HG02938 (cell line): Measurements from ENCODE around the gene SVIL.

Experiments
- ATAC-seq: cut with Tn5 transposase; IDR thresholded peaks from one replicate; pipeline ENCODE4 v1.9.1; 2021; ENCODE audit warnings: mild to moderate bottlenecking, moderate library complexity; ENCODE audit not compliant: unreplicated experiment

The SVIL gene, protein sequence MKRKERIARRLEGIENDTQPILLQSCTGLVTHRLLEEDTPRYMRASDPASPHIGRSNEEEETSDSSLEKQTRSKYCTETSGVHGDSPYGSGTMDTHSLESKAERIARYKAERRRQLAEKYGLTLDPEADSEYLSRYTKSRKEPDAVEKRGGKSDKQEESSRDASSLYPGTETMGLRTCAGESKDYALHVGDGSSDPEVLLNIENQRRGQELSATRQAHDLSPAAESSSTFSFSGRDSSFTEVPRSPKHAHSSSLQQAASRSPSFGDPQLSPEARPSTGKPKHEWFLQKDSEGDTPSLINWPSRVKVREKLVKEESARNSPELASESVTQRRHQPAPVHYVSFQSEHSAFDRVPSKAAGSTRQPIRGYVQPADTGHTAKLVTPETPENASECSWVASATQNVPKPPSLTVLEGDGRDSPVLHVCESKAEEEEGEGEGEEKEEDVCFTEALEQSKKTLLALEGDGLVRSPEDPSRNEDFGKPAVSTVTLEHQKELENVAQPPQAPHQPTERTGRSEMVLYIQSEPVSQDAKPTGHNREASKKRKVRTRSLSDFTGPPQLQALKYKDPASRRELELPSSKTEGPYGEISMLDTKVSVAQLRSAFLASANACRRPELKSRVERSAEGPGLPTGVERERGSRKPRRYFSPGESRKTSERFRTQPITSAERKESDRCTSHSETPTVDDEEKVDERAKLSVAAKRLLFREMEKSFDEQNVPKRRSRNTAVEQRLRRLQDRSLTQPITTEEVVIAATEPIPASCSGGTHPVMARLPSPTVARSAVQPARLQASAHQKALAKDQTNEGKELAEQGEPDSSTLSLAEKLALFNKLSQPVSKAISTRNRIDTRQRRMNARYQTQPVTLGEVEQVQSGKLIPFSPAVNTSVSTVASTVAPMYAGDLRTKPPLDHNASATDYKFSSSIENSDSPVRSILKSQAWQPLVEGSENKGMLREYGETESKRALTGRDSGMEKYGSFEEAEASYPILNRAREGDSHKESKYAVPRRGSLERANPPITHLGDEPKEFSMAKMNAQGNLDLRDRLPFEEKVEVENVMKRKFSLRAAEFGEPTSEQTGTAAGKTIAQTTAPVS (N-terminal part only)

DNA sequence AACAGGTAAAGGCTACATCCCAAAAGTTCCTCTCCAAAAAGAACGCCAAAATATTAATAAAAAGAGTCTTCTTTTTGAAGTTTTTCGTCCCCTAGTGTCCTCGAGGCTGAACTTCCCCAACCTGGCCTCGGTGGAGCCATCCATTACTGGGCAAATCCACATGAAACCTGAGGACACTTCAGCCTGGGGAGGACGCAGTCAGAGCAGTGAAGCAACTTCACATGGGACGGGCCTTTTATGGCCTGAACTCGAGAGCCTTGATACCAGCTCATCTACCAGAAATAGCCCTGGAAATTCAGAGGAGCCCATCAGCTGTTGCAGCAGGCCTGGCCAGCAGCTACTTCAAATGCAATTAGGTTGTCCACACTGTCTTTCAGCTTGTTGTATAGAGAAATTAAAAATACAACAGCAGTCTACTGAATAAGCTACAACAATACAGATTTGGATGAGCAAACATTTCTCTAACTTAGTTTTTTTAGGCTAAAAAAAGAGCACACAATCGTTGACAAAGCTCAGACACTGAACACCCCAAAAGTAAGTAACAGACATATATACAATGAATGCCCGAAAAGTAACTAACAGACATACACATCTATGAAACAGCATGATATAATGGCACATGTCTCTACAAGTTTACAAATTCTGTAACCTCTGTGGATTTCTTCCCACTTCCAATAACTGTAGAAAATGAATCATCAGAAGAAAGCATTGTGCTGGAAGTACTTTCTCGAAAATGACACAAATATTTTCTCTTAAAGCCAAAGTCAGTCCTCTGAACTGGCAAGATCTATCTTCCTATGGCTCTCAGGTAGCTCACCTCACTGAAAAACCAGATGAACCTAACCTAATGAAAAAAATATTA lies at the start of gene SVIL:
Gene SVIL, minus strand, starts transcription at position 208 of the 862 bp plus-strand sequence. CDS start 79,913 bp downstream, outside the sequence.
- no peak for ATAC-seq

DNA sequence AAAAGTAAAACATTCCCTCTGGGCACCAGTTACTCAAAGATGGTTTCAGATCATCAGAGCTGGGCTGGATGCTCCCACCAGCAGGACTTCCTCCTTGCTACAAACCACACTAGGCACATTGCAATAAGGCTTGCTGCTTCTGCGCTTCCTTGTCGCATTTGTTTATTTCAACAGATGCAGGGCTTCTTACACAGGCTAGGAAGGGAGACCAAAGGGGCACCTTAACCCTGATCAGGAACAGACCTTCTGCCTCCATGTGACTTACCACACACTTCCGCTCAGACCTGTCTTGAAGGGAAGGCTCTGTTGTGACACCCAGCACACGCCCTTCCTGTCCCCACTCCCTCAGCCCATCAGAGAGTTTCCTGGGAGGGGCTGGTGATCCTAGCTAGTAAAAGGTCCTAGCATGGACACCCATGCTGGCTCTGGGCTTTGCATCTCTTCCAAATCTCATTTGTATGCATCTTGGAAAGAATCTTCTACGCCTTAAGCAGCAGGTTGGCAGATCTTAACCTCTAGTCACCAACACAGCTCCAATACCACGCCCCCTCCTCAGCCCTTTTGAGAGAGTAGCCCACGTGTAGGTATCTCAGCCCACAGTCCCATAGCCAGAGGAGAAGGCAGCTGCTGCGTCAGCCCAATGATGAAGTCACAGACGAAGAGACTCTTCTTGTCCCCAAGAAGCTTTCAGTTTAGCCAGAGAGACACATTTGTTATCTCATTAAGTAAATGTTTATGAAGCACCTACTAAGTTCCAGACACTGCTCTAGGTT lies 47.1 kb upstream of the SVIL start:
- ATAC-seq = no peak

DNA sequence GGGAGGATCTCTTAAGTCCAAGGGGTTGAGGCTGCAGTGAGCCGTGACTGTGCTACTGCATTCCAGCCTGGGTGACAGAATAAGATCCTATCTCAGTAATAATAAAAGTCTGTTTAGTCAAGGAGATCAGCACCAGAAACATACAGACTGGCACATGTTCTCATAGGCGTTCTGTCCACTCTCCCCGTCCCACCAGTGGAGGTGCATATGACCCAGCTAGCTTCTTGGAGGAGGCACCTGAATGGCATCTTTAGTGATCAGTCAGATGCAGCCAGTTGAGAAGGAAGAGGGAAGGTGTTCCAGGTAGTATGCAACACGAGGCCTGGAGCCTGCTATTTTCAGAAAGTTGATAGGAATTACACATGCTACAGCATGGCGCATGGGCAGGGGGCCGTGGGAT lies 45.3 kb upstream of the SVIL start:
- ATAC-seq = no peak

GRCh38 chr10:29676732-29677131 lies 42.0 kb upstream of the SVIL start:
- no peak for ATAC-seq

GRCh38 chr10:29675984-29676383 lies 41.2 kb upstream of the SVIL start:
- ATAC-seq = no peak

- no peak for ATAC-seq
Measured at GRCh38 chr10:29671968-29672367, 37.2 kb upstream of the SVIL start.

DNA sequence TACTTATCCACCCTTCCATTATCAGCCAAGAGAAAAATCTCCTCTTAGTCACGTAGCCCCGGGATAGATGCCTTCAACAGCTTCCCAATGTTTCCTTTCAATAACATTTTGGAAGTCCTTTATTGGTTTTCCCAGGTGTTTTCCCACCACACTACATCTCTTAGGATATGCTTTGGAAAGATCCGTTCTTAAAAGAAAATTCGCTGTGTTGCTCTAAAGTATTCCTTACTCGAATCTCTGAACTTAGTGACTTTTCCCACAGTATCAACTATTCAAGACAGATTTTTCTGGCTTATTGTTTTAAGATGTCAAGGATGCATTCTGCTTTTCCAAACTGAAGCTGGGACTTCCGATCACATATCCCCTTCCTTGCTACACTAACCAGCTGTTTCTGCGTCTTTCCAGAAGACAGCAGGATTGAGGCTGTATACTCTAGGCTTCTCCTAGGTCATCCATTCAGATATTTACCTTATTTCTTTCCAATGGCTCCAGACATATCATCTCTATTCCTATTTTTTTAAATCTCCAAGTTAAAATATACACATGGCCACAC lies 36.5 kb upstream of the SVIL start:
- ATAC-seq = no peak

- no peak for ATAC-seq
Measured at GRCh38 chr10:29670761-29671160, 36.0 kb upstream of the SVIL start.

DNA sequence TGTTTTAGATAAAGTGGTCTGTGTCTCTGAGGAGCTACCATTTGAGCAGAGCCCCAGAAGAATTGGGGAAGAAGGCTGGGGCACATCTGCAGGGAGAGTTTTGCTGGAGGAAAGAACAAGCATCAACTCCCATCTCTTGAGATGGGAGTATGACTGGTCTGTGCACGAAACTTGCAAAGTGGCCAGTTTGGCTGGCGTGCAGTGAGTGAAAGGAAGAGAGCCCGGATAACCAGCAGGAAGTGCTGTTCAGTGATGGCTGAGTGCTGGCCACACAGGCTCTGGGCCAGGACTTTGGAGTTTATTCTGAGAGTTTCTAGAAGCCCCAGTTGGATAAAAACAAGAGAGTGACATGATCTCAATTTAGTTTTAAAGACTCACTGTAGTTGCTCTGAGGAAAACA lies 34.4 kb upstream of the SVIL start:
- no peak for ATAC-seq

DNA sequence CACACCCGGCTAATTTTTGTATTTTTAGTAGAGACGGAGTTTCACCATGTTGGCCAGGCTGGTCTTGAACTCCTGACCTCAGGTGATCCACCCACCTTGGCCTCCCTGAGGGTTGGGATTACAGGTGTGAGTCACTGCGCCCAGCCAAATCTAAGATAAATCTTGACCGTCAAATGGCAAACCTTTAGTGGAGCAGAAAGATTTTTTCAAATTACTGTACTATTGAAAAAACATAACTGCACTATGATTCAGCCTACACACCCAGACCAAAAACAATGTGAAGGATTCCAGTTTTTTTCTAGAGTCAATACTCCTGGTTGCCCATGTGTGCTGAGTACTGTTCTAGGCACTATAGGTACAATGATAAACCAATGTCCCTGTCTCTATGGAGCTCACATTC lies 33.9 kb upstream of the SVIL start:
- no peak for ATAC-seq

GRCh38 chr10:29667191-29667590 lies 32.4 kb upstream of the SVIL start:
- ATAC-seq = no peak

DNA sequence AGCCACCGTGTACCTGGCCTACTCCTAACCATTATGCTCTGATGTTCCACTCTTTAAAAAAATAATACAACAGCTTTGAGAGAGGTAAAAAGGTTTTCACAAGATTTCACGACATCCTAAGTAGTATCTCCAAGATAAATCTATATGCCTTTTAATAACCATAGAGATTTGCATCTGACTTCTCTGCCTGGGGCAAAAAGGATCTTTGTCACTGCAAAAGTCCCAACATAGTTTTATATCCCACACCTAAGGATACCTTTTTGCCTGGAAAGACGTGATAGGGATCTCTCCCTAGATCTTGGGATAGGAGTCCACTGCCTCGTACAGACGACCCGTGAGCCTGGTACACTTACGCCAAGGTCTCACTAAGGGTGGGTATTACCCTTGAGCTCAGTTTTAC lies 31.4 kb upstream of the SVIL start:
- ATAC-seq = no peak

DNA sequence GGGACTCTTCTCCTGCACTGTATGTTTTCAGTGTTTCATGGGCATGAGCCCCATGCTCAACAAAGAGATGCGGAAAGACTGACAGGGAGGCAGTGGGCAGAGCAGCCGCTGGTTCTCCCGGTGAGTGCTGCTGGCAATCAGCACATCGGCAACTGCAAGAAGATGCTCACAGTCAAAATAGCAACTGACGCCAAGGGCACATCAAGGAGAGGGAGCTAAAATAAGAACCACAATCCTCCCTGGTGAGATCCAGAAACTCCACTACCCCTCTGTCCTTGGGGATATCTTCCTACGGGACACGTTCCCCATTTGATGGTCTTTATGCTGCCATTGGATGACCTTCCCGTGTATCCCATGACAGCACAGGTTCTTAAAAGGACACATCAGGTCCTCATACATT lies 28.9 kb upstream of the SVIL start:
- no peak for ATAC-seq

- peak; percentile 98 for ATAC-seq
Measured at GRCh38 chr10:29658984-29659965, 24.5 kb upstream of the SVIL start.

DNA sequence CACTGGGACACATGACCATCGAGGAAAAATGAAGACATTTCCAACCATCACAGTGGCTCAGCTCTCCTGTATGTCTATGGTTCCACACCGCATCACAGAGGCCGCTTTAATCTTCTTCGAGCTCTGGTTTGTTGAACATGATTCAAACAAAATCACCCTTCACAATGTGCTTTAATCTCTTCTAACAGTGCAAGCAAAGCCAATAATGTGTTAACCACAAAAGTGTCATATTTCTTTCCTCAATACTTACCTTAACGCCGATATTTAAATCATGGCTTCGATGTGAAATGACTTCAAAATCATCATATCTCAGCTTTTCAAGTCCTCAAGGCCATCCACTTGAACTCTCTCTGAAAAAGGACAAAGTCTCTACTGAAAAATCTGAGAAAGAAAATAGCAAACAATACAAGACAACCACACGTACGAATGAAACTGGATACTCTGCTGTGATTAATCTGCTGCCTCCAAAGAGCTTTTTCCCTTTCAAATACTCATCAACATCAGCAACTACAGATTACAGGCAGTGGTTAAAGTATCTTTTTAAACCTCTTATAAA lies 23.0 kb upstream of the SVIL start:
- no peak for ATAC-seq

DNA sequence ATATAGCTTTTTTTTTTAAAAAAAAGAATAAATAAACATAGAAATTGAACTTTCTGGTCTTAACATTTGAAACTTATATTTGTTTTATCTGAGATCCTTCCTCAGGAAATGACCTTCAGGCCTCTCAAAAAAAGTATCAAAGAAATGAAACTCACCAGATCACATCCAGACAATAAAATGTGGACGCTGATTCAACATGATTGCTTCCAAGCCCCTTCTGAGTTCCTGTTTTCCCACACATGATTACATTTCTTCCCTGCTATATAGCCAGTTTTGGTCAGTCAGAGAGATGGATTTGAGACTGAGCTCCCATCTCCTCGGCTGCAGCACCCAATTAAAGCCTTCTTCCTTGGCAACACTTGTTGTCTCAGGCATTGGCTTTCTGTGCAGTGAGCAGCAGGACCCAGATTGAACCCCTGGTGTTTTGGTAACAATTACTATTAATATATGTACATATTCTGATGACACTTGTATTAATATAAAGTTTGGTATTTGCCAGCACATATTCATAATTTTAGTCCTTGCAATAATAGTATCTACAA lies 21.8 kb upstream of the SVIL start:
- ATAC-seq = no peak

DNA sequence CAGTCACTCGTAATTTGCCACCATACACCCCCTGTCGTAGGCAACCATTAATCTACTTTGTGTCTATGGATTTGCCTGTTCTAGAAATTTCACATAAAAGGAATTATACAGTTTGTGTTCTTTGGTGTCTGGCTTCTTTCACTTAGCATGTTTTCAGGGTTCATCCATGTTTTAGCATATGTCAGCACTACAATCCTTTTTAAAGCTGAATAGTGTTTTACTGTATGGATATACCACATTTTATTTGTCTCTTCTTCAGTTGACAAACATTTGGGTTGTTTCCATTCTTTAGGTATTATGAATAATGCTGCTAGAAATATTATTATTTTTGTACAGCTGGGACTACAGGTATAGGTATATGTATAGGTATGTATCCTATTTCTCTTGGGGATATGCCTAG lies 17.4 kb upstream of the SVIL start:
- no peak for ATAC-seq

GRCh38 chr10:29651767-29652166 lies 17.0 kb upstream of the SVIL start:
- ATAC-seq = no peak
